Inferior parietal cortex (tissue), 1 donor: ENCODE data around the gene C1QTNF12.
A peak's percentile ranks its signal among the peaks of the same experiment; 100 is the strongest.

Source experiments
- DNase-seq: peaks from one replicate; pipeline ENCODE4 v3.0.0-alpha.2; 2016; ENCODE audit errors: extremely low spot score

Gene C1QTNF12

DNA sequence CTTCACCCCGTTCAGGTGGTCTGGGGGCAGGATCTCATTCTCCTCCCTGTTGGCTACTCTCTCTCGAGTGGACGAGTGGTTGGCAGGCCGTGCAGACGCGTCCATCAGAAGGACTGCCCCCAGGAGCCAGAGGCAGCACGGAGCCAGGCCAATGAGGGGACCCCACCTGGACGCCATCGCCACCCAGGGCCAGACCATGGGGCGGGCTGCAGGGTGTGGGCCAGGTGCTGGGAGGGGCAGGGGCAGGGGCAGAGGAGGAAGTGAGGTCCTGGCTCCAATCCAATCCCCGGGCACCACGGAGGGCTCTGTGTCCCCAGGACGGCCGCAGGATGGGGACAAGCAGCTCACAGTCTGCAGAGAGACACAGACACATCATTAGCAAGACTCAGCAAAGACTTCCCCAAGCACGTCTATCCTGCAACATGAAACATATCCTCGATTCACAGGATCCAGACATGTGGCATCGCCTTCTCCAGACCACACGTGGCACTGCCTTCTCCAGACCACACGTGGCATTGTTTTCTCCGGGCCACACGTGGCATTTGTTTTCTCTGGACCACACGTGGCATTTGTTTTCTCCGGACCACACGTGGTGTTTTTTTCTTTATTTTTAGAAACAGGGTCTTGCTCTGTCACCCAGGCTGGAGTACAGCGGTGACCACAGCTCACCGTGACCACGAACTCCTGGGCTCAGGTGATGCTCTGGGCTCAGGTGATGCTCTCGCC is 17.8 kb downstream of the C1QTNF12 start:
- no peak for DNase-seq

DNA sequence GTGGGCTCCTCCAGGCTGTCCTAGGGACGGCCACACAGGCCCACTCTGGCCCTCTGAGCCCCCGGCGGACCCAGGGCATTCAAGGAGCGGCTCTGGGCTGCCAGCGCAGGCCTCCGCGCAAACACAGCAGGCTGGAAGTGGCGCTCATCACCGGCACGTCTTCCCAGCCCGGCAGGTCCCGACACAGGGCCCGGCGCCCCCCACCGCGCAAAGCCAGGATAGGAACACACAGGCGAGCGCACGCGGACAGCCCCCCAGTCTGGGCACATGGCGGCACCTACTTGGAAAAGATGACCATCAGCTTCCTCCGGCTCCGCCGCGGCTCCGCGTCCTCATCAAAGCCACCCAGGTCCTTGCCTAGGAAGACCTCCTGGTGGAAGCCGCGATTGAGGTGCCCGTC is 18.3 kb downstream of the C1QTNF12 start:
- DNase-seq = no peak

GRCh38 chr1:1227386-1227785 is 19.1 kb downstream of the C1QTNF12 start:
- no peak for DNase-seq

- no peak for DNase-seq
Measured at GRCh38 chr1:1226566-1227362, 19.8 kb downstream of the C1QTNF12 start.

GRCh38 chr1:1225913-1226312 is 20.6 kb downstream of the C1QTNF12 start:
- no peak for DNase-seq

DNA sequence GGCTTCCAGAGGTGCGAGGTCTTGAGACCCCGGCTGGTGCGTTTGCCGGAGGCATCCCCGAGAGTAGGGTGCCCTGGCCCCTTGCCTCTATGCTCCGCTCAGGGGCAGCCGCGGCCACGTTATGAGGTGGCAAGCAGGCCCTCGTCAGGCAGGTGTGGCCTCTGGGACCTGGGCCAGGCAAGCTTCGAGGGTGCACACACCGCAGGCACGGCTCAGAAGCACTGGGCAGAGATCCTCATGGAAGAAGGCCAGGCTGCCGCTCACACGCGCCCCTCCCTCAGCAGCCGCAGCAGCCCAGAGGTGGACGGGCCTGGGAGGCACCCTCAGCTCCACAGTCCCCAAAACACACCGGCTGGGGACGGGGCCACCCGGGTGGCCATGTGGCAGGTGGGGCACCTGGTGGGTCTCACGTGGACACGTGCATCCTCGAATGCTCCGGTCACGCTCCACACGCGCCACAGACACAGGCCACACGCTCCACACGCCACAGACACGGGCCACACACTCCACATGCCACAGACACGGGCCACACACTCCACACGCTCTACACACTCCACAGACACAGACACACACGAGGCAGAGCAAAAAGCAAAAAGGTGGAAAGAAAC is 21.2 kb downstream of the C1QTNF12 start:
- no peak for DNase-seq

GRCh38 chr1:1223891-1224290 is 22.6 kb downstream of the C1QTNF12 start:
- DNase-seq = no peak

GRCh38 chr1:1223321-1223720 is 23.2 kb downstream of the C1QTNF12 start:
- no peak for DNase-seq

- DNase-seq = no peak
Measured at GRCh38 chr1:1222575-1223225, 23.8 kb downstream of the C1QTNF12 start.

- DNase-seq = no peak
Measured at GRCh38 chr1:1221887-1222574, 24.5 kb downstream of the C1QTNF12 start.

- no peak for DNase-seq
Measured at GRCh38 chr1:1220197-1220596, 26.3 kb downstream of the C1QTNF12 start.

DNA sequence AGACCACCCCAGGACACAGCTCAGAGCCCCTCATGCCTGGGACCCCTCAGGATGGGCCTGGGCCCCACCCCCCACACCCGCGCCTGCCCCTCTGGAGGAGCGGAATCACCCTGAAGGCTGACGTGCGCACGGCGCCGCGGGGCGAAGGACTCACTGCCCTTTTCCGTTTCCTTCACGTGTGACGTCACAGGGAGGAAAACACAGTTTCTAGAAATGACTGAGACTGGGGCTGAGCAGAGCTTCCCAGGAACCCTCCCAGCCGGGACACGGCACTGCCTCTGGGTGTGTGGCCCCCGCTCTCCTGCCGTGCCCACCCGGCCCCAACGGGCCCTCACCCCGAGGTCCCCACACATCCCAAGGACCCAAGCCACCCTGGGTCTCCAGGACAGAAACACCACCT is 27.2 kb downstream of the C1QTNF12 start:
- DNase-seq = no peak

DNA sequence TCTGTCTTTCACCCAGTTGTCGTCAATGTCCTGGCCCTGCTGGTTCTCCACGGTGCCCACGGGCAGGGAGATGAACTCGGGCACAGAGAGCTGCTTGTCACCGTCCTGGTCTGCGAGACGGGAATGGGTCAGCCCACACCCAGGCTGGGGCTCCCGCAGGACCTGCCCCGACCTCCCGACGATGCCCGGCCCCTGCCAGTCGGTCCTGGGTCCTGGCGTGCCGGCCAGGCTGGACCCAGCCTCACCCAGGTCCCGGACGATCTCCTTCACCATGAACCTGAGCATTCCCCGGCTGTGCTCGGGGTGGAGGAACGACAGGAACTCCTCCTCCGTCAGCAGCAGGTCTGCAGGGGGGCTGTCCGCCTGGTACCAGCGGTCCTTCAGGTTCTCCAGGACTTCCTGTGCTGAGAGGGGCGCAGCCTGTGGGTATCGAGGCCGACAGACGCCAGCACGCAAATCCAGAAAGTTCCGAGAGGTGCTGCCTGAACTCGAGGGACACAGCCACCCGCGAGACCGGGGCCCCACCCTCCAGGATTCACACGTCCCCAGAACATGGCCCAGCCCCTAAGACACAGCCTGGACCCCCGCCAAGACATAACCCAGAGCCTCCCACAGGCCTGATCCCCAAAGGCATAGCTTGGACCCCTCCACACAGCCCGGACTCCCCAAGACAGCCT is 27.9 kb downstream of the C1QTNF12 start:
- DNase-seq = no peak

- DNase-seq = peak; percentile 13
Measured at GRCh38 chr1:1217621-1218523, 28.6 kb downstream of the C1QTNF12 start.

GRCh38 chr1:1216770-1217620 is 29.5 kb downstream of the C1QTNF12 start:
- DNase-seq = no peak

DNA sequence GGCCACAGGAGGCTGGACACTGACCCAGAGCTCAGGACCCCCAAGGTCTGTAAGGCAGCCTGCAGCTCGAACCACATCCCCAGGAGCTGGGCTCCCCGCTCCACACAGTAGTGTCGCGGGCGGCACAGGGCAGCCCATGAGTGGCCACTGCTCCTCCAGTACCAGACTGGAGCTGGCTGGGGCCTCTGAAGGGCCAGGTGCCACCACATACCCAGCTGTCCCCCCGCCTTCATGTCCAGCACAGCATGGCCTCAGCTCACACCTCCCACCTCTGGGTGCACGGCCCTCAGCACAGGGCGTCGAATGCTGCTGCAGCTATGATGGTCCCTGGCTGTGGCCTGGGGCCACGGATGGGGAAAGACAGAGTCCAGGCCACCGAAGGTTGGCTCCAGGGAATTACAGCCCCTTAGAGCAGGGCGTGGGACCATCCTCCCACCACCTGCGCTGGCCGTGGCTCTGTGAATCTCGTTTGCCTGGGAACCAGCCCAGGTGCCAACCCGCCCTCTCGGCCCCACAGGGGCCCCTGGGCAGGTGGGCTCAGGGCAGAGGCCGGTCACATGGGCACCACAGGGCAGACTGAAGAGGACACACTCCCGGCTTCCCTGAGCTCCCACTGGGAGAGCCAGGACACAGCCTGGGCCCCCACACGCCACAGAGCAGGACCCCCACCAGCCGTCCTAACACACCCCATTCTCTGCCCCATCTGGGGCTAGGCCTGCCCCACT is 30.5 kb downstream of the C1QTNF12 start:
- DNase-seq = no peak

DNA sequence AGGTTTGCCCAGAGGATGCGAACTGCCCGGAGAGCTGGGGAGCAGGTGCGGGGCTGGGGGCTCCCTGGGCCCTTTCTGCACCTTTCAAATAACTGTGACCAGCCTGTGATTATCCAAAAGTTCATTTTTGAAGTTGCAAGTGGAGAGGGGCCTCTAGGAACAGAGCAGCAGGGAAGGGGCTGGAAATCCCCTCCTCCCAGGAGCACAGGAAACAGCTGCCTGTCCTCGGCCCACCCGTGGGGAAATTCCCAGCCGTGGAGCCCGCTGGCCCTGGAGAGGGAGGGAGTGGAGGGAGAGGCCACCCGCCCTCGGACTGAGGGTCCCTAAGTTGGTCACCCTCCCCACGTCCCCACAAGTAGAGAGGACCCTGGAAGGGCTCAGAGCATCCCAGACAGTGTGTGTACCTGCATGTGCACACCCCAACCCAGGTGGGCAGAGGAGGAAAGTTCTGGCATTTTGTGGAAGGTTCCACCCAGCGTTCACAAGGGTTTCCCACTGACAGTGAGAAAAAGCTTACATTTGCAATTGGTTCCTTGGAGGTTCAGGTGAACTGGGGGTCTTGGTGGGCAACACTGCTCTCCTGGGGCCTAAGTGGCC is 31.3 kb downstream of the C1QTNF12 start:
- DNase-seq = no peak
